Panc1 (cell line): ENCODE measurements around the gene DIPK1B. TPM values are rescaled to one million over a fixed set of nuclear protein-coding genes. Genes with fewer than 3 reads are reported as not detected.

ENCODE experiments used
- ATAC-seq: fragments of 200-7000 bp; cut with Tn5 transposase; 2 replicates; pipeline ENCODE4 v1.9.1; 2020; ENCODE audit warnings: mild to moderate bottlenecking, moderate library complexity
- BruUV-seq: library from RNA; stranded (reverse); fragments of 400-500 nt; replicated peaks from 2 replicates; lab custom pipeline; 2021; lab: Mats Ljungman, UMichigan
- CTCF ChIA-PET: fragments of 300-600 bp; sonication (Branson Sonifier 250); formaldehyde crosslinking; loops from one replicate; lab custom pipeline; 2022; ENCODE audit warnings: antibody characterized with exemption; lab: Charles Lee
- POLR2A ChIA-PET: fragments of 300-600 bp; sonication (Branson Sonifier 250); formaldehyde crosslinking; loops from one replicate; lab custom pipeline; 2022; ENCODE audit warnings: antibody characterized with exemption; lab: Charles Lee
- DNase-seq: peaks from one replicate; pipeline ENCODE4 v3.0.0-alpha.2; 2010; ENCODE audit warnings: low read depth, low spot score
- H3K27ac ChIP-seq: 2 replicates; pipeline ENCODE4 v1.5.1; 2011; ENCODE audit warnings: mild to moderate bottlenecking, low read length, inconsistent platforms
- H3K27me3 ChIP-seq: fragments of 200-500 bp; sonication (Bioruptor generic); 2 replicates; pipeline ENCODE4 v1.6.0; 2014; ENCODE audit warnings: low read length, inconsistent platforms; ENCODE audit not compliant: control insufficient read depth, insufficient read depth
- H3K36me3 ChIP-seq: fragments of 200-500 bp; sonication (Bioruptor generic); 2 replicates; pipeline ENCODE4 v1.5.1; 2014; ENCODE audit warnings: inconsistent platforms, mild to moderate bottlenecking, low read length, moderate library complexity; ENCODE audit not compliant: control insufficient read depth, insufficient read depth
- H3K4me1 ChIP-seq: 2 replicates; pipeline ENCODE4 v1.5.1; 2011; ENCODE audit warnings: inconsistent platforms, mild to moderate bottlenecking, low read length, moderate library complexity; ENCODE audit not compliant: control insufficient read depth, insufficient read depth
- H3K4me3 ChIP-seq, 2 experiments: 2 replicates each; pipeline ENCODE4 v1.5.1; 2011 to 2012; ENCODE audit warnings: low read depth in 2 of 2, low read length in 2 of 2, mild to moderate bottlenecking in 2 of 2, inconsistent platforms in 1 of 2, moderate library complexity in 1 of 2
- H3K9me3 ChIP-seq: fragments of 200-500 bp; sonication (Bioruptor generic); 2 replicates; pipeline ENCODE4 v1.5.1; 2014; ENCODE audit warnings: low read depth, mild to moderate bottlenecking, inconsistent platforms, low read length, moderate library complexity; ENCODE audit not compliant: control insufficient read depth, insufficient read depth
- POLR2AphosphoS5 ChIP-seq: IDR thresholded peaks from 2 replicates; pipeline ENCODE4 v1.6.1; 2012; ENCODE audit warnings: mild to moderate bottlenecking, low read depth, low read length, moderate library complexity
- REST ChIP-seq, 2 experiments: IDR thresholded peaks; 2 replicates each; pipeline ENCODE4 v1.6.1; 2011 to 2012; ENCODE audit warnings: low read depth in 2 of 2, control low read depth in 1 of 2, low read length in 1 of 2, mild to moderate bottlenecking in 1 of 2, moderate library complexity in 1 of 2; ENCODE audit not compliant: insufficient read depth in 1 of 2
- SIN3A ChIP-seq: IDR thresholded peaks from 2 replicates; pipeline ENCODE4 v1.6.1; 2012; ENCODE audit warnings: low read depth, mild to moderate bottlenecking, low read length, moderate library complexity, borderline replicate concordance; ENCODE audit not compliant: insufficient read depth
- TCF7L2 ChIP-seq: IDR thresholded peaks from 2 replicates; pipeline ENCODE4 v1.6.1; 2011; ENCODE audit warnings: mild to moderate bottlenecking, low read depth, low read length, inconsistent platforms
- in situ Hi-C: cut with HindIII; loops from 2 replicates; pipeline ENCODE4 v1.10.0; 2016; ENCODE audit warnings: low sequenced_read_pairs, low pct_unique_long_range_greater_than_20kb
- intact Hi-C: fragments of 100-400 bp; cut with micrococcal nuclease; formaldehyde crosslinking; loops from one replicate; pipeline ENCODE4 v1.10.0; 2022; ENCODE audit not compliant: unreplicated experiment
- total RNA-seq: library from RNA; stranded (reverse); gene quantifications from one replicate; pipeline ENCODE4 v1.2.1, GENCODE V29; 2021; ENCODE audit not compliant: unreplicated experiment
- TF ChIP-seq, protein P1 (sequence below): fragments of 450-650 bp; IDR thresholded peaks from 2 replicates; pipeline ENCODE4 v1.5.1; 2017; ENCODE audit warnings: mild to moderate bottlenecking

Gene DIPK1B
- total RNA-seq, 1 experiment from 2014 or later, result 10.6 TPM

GRCh38 chr9:136684339-136684738 lies 28.0 kb upstream of the DIPK1B start:
- Histone ChIP-seq H3K9me3 (no peaks in the 10 kb centered on the region), H3K27me3 (no peaks in the 10 kb centered on the region), H3K4me1 (peaks cover 20% of the 10 kb centered on the region; the same call in 1 of the 2 replicates), H3K27ac (no peak overlapping the region), H3K36me3 (no peaks in the 10 kb centered on the region), H3K4me3 (no peak overlapping the region)
- in situ Hi-C loops, result no loop called here
- TSS peak; percentile 49 for BruUV-seq
- DNase-seq (no peak), ATAC-seq (no peak)
- intact Hi-C loops, result no loop called here
- TF ChIP-seq TCF7L2 (no peak), POLR2AphosphoS5 (no peak), SIN3A (no peak), REST (IDR thresholded peaks at IDR 0.05; ENCODE audit: insufficient read depth in 1 of 2, low read depth in 2 of 2, low read length in 1 of 2) (no peak)
- TF ChIP-seq, protein P1, sequence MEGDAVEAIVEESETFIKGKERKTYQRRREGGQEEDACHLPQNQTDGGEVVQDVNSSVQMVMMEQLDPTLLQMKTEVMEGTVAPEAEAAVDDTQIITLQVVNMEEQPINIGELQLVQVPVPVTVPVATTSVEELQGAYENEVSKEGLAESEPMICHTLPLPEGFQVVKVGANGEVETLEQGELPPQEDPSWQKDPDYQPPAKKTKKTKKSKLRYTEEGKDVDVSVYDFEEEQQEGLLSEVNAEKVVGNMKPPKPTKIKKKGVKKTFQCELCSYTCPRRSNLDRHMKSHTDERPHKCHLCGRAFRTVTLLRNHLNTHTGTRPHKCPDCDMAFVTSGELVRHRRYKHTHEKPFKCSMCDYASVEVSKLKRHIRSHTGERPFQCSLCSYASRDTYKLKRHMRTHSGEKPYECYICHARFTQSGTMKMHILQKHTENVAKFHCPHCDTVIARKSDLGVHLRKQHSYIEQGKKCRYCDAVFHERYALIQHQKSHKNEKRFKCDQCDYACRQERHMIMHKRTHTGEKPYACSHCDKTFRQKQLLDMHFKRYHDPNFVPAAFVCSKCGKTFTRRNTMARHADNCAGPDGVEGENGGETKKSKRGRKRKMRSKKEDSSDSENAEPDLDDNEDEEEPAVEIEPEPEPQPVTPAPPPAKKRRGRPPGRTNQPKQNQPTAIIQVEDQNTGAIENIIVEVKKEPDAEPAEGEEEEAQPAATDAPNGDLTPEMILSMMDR, result no peak
- POLR2A ChIA-PET, result interaction anchor here (0.6 kb wide), 1 partner anchor 9 kb away, joined by 11 read pairs; no protein-coding TSS in a partner anchor
- CTCF ChIA-PET, result no interaction called here

GRCh38 chr9:136684799-136685198 lies 27.6 kb upstream of the DIPK1B start:
- ChIA-PET POLR2A (no interaction called here), CTCF (no interaction called here)
- H3K4me1 ChIP-seq, result peaks cover 20% of the 10 kb centered on the region; the same call in 1 of the 2 replicates
- H3K27ac ChIP-seq, result no peak overlapping the region
- no peaks in the 10 kb centered on the region for H3K9me3 ChIP-seq
- intact Hi-C loops (no loop called here), in situ Hi-C loops (no loop called here)
- no peak for TF ChIP-seq TCF7L2
- TF ChIP-seq, protein P1, result no peak
- TF ChIP-seq POLR2AphosphoS5, result no peak
- no peak for TF ChIP-seq REST (IDR thresholded peaks at IDR 0.05; ENCODE audit: insufficient read depth in 1 of 2, low read depth in 2 of 2, low read length in 1 of 2)
- no peak for TF ChIP-seq SIN3A
- BruUV-seq, result no TSS peak
- no peaks in the 10 kb centered on the region for H3K36me3 ChIP-seq
- H3K27me3 ChIP-seq, result no peaks in the 10 kb centered on the region
- no peak for ATAC-seq
- no peak for DNase-seq
- no peak overlapping the region for H3K4me3 ChIP-seq
